Mammary epithelial cell (primary cell): ENCODE data around the gene GDNF.

ENCODE experiments used
- CTCF ChIP-seq, 2 donors: IDR thresholded peaks in 1 of 2; conservative IDR thresholded peaks in 1 of 2; 2 replicates each; pipeline ENCODE4 v1.5.1; 2011 to 2012; ENCODE audit warnings: inconsistent platforms in 2 of 2, low read length in 2 of 2, mild to moderate bottlenecking in 2 of 2, control low read depth in 1 of 2, low read depth in 1 of 2; ENCODE audit not compliant: insufficient read depth in 1 of 2; ENCODE audit errors: extremely low read depth in 1 of 2
- EZH2 ChIP-seq: IDR thresholded peaks from 2 replicates; pipeline ENCODE4 v1.6.1; 2012; ENCODE audit warnings: low read length, inconsistent platforms, borderline replicate concordance

GRCh38 chr5:37807621-37808301 lies 32.1 kb downstream of the GDNF start:
- TF ChIP-seq CTCF (conservative IDR thresholded peaks at IDR 0.05 in 1 of 2, IDR thresholded peaks at IDR 0.05 in 1 of 2; ENCODE audit: extremely low read depth in 1 of 2, insufficient read depth in 1 of 2, low read depth in 1 of 2, low read length in 2 of 2), result no peak
- no peak for TF ChIP-seq EZH2
